Measurements from ENCODE around the gene ADISSP. TPM values are rescaled to one million over a fixed set of nuclear protein-coding genes. Genes with fewer than 3 reads are reported as not detected.
A peak's percentile ranks its signal among the peaks of the same experiment; 100 is the strongest.

The ADISSP gene
- total and polyA plus RNA-seq, 2 of the 13 experiments (the other 11 are each of a cell fraction or from before 2014, with no cell fraction given) = 38.3 to 90.6 TPM

DNA sequence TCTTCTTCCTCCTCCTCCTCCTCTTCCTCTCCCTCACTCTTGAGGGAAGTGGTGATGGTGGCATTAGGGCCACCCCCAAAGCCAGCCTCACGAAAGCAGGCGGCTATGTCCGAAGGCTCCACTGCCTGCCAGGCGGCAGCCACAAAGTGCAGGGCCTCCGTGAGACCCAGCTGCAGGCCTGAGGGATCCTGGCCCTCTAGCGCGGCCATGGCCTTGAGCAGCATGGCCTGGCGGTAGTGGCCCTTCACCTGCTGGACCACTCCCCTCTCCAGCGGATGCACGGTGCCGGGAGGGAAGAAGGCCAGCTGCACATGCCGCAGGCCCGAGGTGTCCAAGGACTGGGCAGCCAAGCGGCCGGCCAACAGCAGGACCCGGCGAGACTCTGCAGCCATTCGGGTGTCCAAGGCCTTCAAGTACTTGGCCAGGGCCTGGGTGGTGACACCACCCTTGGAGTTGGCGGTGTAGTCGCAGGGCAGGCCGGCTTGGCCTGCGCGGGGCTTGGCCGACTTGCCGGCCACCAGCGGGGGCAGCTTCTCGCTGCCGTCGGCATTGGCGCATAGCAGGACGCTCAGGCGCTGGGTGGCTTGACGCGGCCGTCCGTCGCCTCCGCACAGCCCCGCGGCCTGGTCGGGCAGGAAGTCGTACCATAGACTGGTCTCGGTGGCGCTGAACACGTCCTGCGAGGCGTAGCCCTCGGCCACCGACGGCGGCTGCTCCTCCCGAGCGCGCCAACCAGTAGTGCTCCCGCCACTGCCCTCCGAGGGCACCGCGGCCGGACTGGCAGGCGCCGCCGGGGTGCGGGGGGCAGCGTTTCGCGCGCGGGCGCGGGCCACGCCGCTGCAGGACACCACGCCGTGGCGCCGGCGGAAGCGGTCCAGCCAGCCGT is 17.9 kb upstream of the ADISSP start (continued):
- TF ChIP-seq ZNF264 (CRISPR knock-in tag; IDR thresholded peaks at IDR 0.05) = no peak
- TF ChIP-seq, protein P1, sequence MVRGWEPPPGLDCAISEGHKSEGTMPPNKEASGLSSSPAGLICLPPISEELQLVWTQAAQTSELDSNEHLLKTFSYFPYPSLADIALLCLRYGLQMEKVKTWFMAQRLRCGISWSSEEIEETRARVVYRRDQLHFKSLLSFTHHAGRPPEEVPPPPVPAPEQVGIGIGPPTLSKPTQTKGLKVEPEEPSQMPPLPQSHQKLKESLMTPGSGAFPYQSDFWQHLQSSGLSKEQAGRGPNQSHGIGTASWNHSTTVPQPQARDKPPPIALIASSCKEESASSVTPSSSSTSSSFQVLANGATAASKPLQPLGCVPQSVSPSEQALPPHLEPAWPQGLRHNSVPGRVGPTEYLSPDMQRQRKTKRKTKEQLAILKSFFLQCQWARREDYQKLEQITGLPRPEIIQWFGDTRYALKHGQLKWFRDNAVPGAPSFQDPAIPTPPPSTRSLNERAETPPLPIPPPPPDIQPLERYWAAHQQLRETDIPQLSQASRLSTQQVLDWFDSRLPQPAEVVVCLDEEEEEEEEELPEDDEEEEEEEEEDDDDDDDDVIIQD (CRISPR knock-in tag; IDR thresholded peaks at IDR 0.05; ENCODE audit: low read depth) = no peak
- TF ChIP-seq, protein P2, sequence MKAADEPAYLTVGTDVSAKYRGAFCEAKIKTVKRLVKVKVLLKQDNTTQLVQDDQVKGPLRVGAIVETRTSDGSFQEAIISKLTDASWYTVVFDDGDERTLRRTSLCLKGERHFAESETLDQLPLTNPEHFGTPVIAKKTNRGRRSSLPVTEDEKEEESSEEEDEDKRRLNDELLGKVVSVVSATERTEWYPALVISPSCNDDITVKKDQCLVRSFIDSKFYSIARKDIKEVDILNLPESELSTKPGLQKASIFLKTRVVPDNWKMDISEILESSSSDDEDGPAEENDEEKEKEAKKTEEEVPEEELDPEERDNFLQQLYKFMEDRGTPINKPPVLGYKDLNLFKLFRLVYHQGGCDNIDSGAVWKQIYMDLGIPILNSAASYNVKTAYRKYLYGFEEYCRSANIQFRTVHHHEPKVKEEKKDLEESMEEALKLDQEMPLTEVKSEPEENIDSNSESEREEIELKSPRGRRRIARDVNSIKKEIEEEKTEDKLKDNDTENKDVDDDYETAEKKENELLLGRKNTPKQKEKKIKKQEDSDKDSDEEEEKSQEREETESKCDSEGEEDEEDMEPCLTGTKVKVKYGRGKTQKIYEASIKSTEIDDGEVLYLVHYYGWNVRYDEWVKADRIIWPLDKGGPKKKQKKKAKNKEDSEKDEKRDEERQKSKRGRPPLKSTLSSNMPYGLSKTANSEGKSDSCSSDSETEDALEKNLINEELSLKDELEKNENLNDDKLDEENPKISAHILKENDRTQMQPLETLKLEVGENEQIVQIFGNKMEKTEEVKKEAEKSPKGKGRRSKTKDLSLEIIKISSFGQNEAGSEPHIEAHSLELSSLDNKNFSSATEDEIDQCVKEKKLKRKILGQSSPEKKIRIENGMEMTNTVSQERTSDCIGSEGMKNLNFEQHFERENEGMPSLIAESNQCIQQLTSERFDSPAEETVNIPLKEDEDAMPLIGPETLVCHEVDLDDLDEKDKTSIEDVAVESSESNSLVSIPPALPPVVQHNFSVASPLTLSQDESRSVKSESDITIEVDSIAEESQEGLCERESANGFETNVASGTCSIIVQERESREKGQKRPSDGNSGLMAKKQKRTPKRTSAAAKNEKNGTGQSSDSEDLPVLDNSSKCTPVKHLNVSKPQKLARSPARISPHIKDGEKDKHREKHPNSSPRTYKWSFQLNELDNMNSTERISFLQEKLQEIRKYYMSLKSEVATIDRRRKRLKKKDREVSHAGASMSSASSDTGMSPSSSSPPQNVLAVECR (CRISPR knock-in tag; IDR thresholded peaks at IDR 0.05; ENCODE audit: borderline replicate concordance) = peak; percentile 52; the same call in 1 of the 2 replicates
- TF ChIP-seq HNRNPK (IDR thresholded peaks at IDR 0.05; ENCODE audit: low read depth, low read length, poor library complexity, severe bottlenecking) = peak; percentile 20
- TF ChIP-seq POLR2AphosphoS2 (IDR thresholded peaks at IDR 0.05; ENCODE audit: low read depth, low read length) = no peak
- TF ChIP-seq MTA3 (CRISPR knock-in tag; IDR thresholded peaks at IDR 0.05) = no peak
- TF ChIP-seq, protein P3, sequence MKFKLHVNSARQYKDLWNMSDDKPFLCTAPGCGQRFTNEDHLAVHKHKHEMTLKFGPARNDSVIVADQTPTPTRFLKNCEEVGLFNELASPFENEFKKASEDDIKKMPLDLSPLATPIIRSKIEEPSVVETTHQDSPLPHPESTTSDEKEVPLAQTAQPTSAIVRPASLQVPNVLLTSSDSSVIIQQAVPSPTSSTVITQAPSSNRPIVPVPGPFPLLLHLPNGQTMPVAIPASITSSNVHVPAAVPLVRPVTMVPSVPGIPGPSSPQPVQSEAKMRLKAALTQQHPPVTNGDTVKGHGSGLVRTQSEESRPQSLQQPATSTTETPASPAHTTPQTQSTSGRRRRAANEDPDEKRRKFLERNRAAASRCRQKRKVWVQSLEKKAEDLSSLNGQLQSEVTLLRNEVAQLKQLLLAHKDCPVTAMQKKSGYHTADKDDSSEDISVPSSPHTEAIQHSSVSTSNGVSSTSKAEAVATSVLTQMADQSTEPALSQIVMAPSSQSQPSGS (CRISPR knock-in tag; IDR thresholded peaks at IDR 0.05) = no peak
- no peak for TF ChIP-seq ZZZ3 (CRISPR knock-in tag; IDR thresholded peaks at IDR 0.05; ENCODE audit: borderline replicate concordance)
- TF ChIP-seq ZBTB21 (CRISPR knock-in tag; IDR thresholded peaks at IDR 0.05) = no peak
- TF ChIP-seq ZEB1 (IDR thresholded peaks at IDR 0.05; ENCODE audit: insufficient replicate concordance, low read depth) = no peak
- TF ChIP-seq ZNF773 (CRISPR knock-in tag; IDR thresholded peaks at IDR 0.05; ENCODE audit: borderline replicate concordance) = no peak
- TF ChIP-seq, protein P4, sequence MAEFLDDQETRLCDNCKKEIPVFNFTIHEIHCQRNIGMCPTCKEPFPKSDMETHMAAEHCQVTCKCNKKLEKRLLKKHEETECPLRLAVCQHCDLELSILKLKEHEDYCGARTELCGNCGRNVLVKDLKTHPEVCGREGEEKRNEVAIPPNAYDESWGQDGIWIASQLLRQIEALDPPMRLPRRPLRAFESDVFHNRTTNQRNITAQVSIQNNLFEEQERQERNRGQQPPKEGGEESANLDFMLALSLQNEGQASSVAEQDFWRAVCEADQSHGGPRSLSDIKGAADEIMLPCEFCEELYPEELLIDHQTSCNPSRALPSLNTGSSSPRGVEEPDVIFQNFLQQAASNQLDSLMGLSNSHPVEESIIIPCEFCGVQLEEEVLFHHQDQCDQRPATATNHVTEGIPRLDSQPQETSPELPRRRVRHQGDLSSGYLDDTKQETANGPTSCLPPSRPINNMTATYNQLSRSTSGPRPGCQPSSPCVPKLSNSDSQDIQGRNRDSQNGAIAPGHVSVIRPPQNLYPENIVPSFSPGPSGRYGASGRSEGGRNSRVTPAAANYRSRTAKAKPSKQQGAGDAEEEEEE (CRISPR knock-in tag; IDR thresholded peaks at IDR 0.05; ENCODE audit: borderline replicate concordance) = no peak
- peak; percentile 53 for TF ChIP-seq SPEN (CRISPR knock-in tag; IDR thresholded peaks at IDR 0.05; ENCODE audit: low read depth)
- TF ChIP-seq ZBTB42 (CRISPR knock-in tag; IDR thresholded peaks at IDR 0.05) = no peak
- TF ChIP-seq, protein P5, sequence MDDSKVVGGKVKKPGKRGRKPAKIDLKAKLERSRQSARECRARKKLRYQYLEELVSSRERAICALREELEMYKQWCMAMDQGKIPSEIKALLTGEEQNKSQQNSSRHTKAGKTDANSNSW (CRISPR knock-in tag; IDR thresholded peaks at IDR 0.05; ENCODE audit: borderline replicate concordance) = no peak
- TF ChIP-seq, protein P6, sequence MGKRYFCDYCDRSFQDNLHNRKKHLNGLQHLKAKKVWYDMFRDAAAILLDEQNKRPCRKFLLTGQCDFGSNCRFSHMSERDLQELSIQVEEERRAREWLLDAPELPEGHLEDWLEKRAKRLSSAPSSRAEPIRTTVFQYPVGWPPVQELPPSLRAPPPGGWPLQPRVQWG (CRISPR knock-in tag; IDR thresholded peaks at IDR 0.05; ENCODE audit: borderline replicate concordance, low read depth) = no peak
- no peak for TF ChIP-seq SMYD3 (CRISPR knock-in tag; IDR thresholded peaks at IDR 0.05)
- no peak for TF ChIP-seq TEAD3 (CRISPR knock-in tag; optimal IDR thresholded peaks at IDR 0.05; ENCODE audit: borderline replicate concordance)
- no peak for TF ChIP-seq NCOR1 (IDR thresholded peaks at IDR 0.05; ENCODE audit: borderline replicate concordance, low read length)

Data from HepG2 (cell line).